Activated CD8-positive, alpha-beta memory T cell treated with anti-CD3 and anti-CD28 coated beads, Interleukin-2, amount 10 ng/mL, durations not matched to agents 7 days and 5 days (primary cell): Measurements from ENCODE around the gene ZXDC. TPM values are rescaled to one million over a fixed set of nuclear protein-coding genes. Genes with fewer than 3 reads are reported as not detected.

Source experiments
- ATAC-seq: fragments of 150-1000 bp; cut with Tn5 transposase; one replicate; pipeline ENCODE4 v1.10.0; 2021; ENCODE audit warnings: moderate library complexity
- CTCF ChIA-PET: fragments of 350-600 bp; sonication (Branson Sonifier 250); formaldehyde crosslinking; loops from one replicate; lab custom pipeline; 2021; ENCODE audit warnings: antibody characterized with exemption; lab: Charles Lee
- DNase-seq: peaks from one replicate; pipeline ENCODE4 v3.0.0-alpha.2; 2020
- H3K27ac Mint-ChIP-seq: one replicate; pipeline ENCODE4 v1.8.0; 2021; ENCODE audit warnings: mild to moderate bottlenecking, mixed read lengths
- H3K27me3 Mint-ChIP-seq: one replicate; pipeline ENCODE4 v1.8.0; 2021; ENCODE audit warnings: mixed read lengths
- H3K36me3 Mint-ChIP-seq: one replicate; pipeline ENCODE4 v1.8.0; 2021; ENCODE audit warnings: mild to moderate bottlenecking, mixed read lengths
- H3K4me1 Mint-ChIP-seq: one replicate; pipeline ENCODE4 v1.8.0; 2021; ENCODE audit warnings: mixed read lengths
- H3K4me3 Mint-ChIP-seq: one replicate; pipeline ENCODE4 v1.8.0; 2021; ENCODE audit warnings: mild to moderate bottlenecking, moderate library complexity, mixed read lengths
- H3K9me3 Mint-ChIP-seq: one replicate; pipeline ENCODE4 v1.8.0; 2022; ENCODE audit warnings: low read depth, mixed read lengths
- total RNA-seq, 2 experiments: library from RNA; stranded (reverse); gene quantifications; one replicate each; pipeline ENCODE4 v1.2.3, GENCODE V29; 2021

The ZXDC gene
- total RNA-seq, 2 experiments from 2014 or later: 21.5 to 22.7 TPM

DNA sequence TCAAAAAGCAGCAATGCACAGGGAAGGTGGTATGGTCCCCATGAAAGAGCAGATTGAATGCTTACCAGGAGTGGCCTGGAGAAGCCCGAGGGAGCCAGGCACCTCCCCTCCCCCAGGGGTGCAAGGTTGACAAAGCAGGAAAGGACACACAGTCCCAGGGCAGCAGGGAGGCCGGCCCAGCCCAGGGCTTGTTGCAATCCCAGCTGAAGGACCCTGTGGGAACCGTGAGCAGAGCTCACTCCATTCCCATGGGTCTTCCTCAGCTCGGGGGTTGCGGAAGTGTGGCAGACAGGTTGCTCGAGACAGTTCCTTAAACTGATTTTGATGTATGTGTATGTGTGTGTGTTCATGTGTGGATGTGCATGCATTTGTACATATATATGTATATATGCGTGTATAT is 26.0 kb upstream of the ZXDC start:
- ATAC-seq: no peak
- CTCF ChIA-PET: no interaction called here
- Mint-ChIP-seq H3K36me3 (no peaks in the 10 kb centered on the region), H3K4me1 (peaks cover 4% of the 10 kb centered on the region), H3K9me3 (no peaks in the 10 kb centered on the region), H3K27me3 (no peaks in the 10 kb centered on the region), H3K4me3 (no peak overlapping the region), H3K27ac (no peak overlapping the region)
- DNase-seq: no peak

DNA sequence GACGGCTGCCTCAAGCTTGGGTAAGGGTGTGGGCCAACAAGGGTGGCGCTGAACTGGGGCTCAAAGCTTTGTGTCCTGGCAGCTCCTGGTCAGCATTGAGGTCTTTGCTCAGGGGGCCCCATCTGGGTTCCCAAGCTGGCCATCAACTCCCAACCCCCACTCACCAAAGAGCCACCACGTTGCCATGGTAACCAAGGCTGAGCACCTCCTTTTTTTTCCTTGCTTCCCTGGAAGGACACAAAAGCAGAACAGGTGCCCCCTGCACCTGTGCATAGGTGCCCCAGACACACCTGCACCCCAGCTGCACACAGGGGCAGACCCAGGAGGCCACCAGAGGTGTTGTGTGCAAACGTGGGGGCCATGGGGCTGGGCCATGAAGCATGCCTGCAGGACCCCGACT is 25.4 kb upstream of the ZXDC start:
- Mint-ChIP-seq H3K27ac (no peak overlapping the region), H3K4me3 (no peak overlapping the region), H3K36me3 (no peaks in the 10 kb centered on the region), H3K4me1 (peaks cover 4% of the 10 kb centered on the region), H3K9me3 (no peaks in the 10 kb centered on the region), H3K27me3 (no peaks in the 10 kb centered on the region)
- DNase-seq: no peak
- CTCF ChIA-PET: no interaction called here
- no peak for ATAC-seq

DNA sequence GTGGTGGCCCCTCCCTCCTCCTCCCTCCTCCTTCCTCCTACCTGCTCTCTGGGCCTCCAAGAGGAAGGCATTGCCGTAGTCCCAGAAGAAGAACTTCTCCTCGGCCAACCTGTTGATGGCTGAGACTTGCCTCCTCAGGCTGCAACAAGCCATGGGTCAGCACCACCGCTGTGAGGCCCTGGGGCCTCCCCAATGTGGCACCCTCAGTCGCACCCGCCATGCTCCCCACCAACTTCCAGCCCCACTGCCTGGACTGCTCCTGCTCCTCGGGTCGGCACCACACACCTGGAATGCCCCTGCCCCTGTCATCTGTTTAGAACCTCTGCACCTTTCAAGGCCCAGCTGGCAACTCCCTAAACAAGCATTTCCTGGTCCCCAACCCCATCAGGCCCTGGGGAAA is 24.3 kb upstream of the ZXDC start:
- Mint-ChIP-seq H3K36me3 (no peaks in the 10 kb centered on the region), H3K27ac (no peak overlapping the region), H3K27me3 (no peaks in the 10 kb centered on the region), H3K9me3 (no peaks in the 10 kb centered on the region), H3K4me1 (peaks cover 4% of the 10 kb centered on the region), H3K4me3 (no peak overlapping the region)
- CTCF ChIA-PET: no interaction called here
- no peak for ATAC-seq
- no peak for DNase-seq

DNA sequence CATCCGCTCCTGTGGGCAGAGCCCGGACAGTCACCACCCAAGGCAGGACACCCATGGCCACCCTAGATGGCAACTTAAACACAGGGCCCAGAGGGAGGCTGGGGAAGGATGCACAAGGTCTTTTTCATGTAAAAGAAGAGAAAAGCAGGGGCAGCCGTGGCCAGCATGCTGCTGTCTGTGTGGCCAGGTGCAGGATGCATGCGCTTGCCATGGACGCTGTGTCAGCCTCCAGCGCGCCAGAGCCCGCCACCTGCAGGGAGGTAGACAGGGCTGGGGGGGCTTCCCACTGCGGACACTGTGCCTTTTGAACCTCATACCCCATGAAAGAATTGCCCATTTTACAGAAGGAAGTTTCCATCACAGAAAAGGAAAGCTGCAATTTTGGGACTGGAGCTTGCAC is 23.7 kb upstream of the ZXDC start:
- Mint-ChIP-seq H3K4me1 (peaks cover 5% of the 10 kb centered on the region), H3K36me3 (no peaks in the 10 kb centered on the region), H3K27ac (no peak overlapping the region), H3K4me3 (no peak overlapping the region), H3K27me3 (no peaks in the 10 kb centered on the region), H3K9me3 (no peaks in the 10 kb centered on the region)
- DNase-seq: no peak
- CTCF ChIA-PET: no interaction called here
- ATAC-seq: no peak

- DNase-seq (no peak), ATAC-seq (no peak)
- no peak overlapping the region for H3K27ac Mint-ChIP-seq
These were observed 23.2 kb upstream of the ZXDC start for GRCh38 chr3:126498929-126499328.

DNA sequence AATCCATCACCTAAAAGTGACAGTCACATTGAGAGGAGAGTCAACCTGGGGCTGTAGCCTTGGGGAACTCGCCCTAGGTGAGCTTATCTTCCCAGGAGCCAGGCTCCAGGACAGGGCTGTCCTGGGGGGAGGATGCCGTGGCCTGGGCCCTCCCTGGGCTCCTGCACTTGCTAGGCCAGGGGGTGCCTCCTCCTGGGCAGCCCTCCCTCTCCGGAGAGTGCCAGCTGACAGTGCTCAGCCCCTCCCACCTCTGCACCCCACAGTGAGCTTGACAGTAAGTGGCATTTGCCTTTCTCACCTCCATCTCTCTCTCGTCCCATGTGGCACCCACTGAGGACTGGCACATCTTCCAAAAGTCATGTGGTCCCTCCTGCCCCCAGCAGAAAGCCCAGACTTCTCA is 22.8 kb upstream of the ZXDC start:
- no peaks in the 10 kb centered on the region for H3K9me3 Mint-ChIP-seq
- H3K27me3 Mint-ChIP-seq: no peaks in the 10 kb centered on the region
- DNase-seq (no peak), ATAC-seq (no peak)
- no peak overlapping the region for H3K27ac Mint-ChIP-seq
- CTCF ChIA-PET: no interaction called here
- no peaks in the 10 kb centered on the region for H3K36me3 Mint-ChIP-seq
- peaks cover 11% of the 10 kb centered on the region for H3K4me1 Mint-ChIP-seq
- H3K4me3 Mint-ChIP-seq: no peak overlapping the region

More at GRCh38 chr3:126498929-126499328, 23.2 kb upstream of the ZXDC start:
- no peak overlapping the region for H3K4me3 Mint-ChIP-seq
- CTCF ChIA-PET: no interaction called here
- no peaks in the 10 kb centered on the region for H3K36me3 Mint-ChIP-seq
- no peaks in the 10 kb centered on the region for H3K27me3 Mint-ChIP-seq
- H3K4me1 Mint-ChIP-seq: peaks cover 8% of the 10 kb centered on the region
- no peaks in the 10 kb centered on the region for H3K9me3 Mint-ChIP-seq

DNA sequence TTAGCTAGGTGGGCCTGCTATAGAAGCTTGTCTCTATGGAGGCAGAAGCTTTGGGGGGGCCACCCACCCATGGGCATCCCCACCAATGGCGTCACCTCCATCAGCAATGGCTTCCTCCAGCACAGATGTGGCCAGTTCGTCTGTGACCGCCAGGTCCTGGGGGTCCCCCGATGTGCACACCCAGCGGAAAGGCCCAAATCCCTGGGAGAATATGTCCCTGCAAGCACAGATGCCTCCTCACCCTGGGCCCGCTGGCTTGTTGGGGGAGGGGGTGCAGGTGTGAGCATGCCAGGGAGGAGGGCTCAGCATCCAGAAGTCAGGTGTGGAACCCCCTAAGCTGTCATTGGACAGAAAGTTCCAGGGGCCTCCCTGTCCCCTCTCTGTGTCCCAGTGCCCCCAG is 22.3 kb upstream of the ZXDC start:
- Mint-ChIP-seq H3K27ac (no peak overlapping the region), H3K27me3 (no peaks in the 10 kb centered on the region), H3K4me1 (peaks cover 16% of the 10 kb centered on the region), H3K4me3 (no peak overlapping the region), H3K9me3 (no peaks in the 10 kb centered on the region), H3K36me3 (no peaks in the 10 kb centered on the region)
- DNase-seq: no peak
- CTCF ChIA-PET: no interaction called here
- ATAC-seq: no peak

GRCh38 chr3:126496894-126497850 is 21.5 kb upstream of the ZXDC start:
- no peaks in the 10 kb centered on the region for H3K27me3 Mint-ChIP-seq
- H3K36me3 Mint-ChIP-seq: no peaks in the 10 kb centered on the region
- H3K4me3 Mint-ChIP-seq: no peak overlapping the region
- peaks cover 17% of the 10 kb centered on the region for H3K4me1 Mint-ChIP-seq
- H3K9me3 Mint-ChIP-seq: no peaks in the 10 kb centered on the region
- CTCF ChIA-PET: no interaction called here
- peak overlapping the region; percentile 27 for H3K27ac Mint-ChIP-seq
- ATAC-seq (no peak), DNase-seq (no peak)

- no peak overlapping the region for H3K4me3 Mint-ChIP-seq
- H3K36me3 Mint-ChIP-seq: no peaks in the 10 kb centered on the region
- ATAC-seq (no peak), DNase-seq (no peak)
- H3K9me3 Mint-ChIP-seq: no peaks in the 10 kb centered on the region
- peaks cover 17% of the 10 kb centered on the region for H3K4me1 Mint-ChIP-seq
- CTCF ChIA-PET: no interaction called here
- H3K27me3 Mint-ChIP-seq: no peaks in the 10 kb centered on the region
- no peak overlapping the region for H3K27ac Mint-ChIP-seq
These were observed 20.1 kb upstream of the ZXDC start for GRCh38 chr3:126495786-126496185.

DNA sequence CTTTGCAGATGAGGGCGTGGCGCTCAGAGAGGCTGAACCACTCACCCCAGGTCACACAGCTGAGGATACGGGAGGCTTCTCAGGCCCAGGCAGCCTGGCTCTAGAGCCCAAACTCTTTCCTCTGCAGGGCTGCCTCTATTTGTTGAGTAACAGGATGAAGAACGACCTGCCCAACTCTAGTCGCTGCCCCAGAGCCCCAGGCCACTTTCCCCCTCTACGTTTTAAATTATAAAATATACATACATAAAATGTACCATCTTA is 19.2 kb upstream of the ZXDC start:
- Mint-ChIP-seq H3K4me3 (no peak overlapping the region), H3K36me3 (no peaks in the 10 kb centered on the region), H3K9me3 (no peaks in the 10 kb centered on the region), H3K4me1 (peaks cover 17% of the 10 kb centered on the region), H3K27ac (no peak overlapping the region), H3K27me3 (no peaks in the 10 kb centered on the region)
- CTCF ChIA-PET: no interaction called here
- no peak for ATAC-seq
- DNase-seq: no peak

DNA sequence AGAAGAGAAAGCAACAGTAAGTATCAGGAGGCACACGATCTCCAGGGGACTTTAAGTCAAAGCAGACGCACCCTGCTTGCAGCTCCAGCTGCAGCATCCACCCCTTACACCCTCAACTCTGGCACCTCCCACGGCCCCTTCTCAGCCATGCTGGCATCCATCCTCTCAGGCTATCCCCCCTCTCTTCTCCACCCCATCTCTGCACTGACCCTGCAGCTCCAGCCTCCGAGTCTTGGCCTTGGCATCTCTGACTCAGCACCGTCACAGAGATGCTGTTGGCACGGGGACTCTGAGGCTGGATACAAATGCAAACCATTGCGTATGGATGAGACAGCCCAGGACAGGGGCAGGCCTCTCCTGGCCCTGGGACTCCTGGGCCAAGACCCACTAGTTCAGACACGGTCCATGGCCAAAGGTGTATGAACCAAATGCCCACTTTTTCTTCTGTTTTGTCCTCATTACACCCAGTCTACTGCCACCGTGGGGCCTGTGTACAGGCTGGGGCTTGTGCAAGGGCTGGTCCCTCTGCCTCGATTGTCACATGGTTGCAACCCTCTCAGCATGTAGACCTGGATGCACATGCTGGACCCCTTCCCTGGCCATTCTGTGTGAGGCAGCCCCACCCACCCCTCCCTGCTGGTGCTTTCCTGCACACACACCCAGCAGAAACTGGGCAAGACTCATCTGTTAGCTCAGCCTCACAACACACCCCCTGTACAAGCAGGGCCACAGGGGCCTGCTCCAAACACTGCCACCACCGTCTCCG is 18.7 kb upstream of the ZXDC start:
- no peak overlapping the region for H3K4me3 Mint-ChIP-seq
- no peak overlapping the region for H3K27ac Mint-ChIP-seq
- DNase-seq (no peak), ATAC-seq (no peak)
- no peaks in the 10 kb centered on the region for H3K9me3 Mint-ChIP-seq
- peaks cover 17% of the 10 kb centered on the region for H3K4me1 Mint-ChIP-seq
- H3K27me3 Mint-ChIP-seq: no peaks in the 10 kb centered on the region
- CTCF ChIA-PET: interaction anchor here (1.2 kb wide), 1 partner anchor 18 kb away, joined by 3 read pairs; the partner anchor contains the start of gene ZXDC
- no peaks in the 10 kb centered on the region for H3K36me3 Mint-ChIP-seq

GRCh38 chr3:126493739-126494138 is 18.0 kb upstream of the ZXDC start:
- ATAC-seq: no peak
- no peak overlapping the region for H3K4me3 Mint-ChIP-seq
- CTCF ChIA-PET: interaction anchor here (1.2 kb wide), 1 partner anchor 18 kb away, joined by 3 read pairs; the partner anchor contains the start of gene ZXDC

DNA sequence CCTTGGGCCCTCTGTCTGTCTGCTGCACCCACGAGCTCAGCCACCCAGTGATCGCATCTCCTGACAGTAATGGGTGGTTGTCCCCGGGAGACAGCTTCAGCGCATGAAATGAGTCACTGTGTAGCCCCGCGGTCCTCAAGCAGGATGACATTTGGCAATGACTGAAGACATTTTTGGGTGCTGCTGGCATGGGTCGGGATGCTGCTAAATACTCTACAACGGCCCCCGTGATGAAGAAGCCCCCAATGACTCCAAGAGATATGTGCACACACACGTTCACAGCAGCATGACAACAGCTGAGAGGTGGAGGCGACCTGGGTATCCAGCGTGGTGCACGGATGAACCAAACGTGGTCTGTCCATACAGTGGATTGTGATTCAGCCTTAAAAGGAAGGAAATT is 17.4 kb upstream of the ZXDC start:
- H3K27ac Mint-ChIP-seq: no peak overlapping the region
- H3K4me1 Mint-ChIP-seq: peaks cover 17% of the 10 kb centered on the region
- H3K9me3 Mint-ChIP-seq: no peaks in the 10 kb centered on the region
- ATAC-seq (no peak), DNase-seq (no peak)
- H3K4me3 Mint-ChIP-seq: no peak overlapping the region
- no peaks in the 10 kb centered on the region for H3K27me3 Mint-ChIP-seq
- CTCF ChIA-PET: interaction anchor here (1.2 kb wide), 1 partner anchor 17 kb away, joined by 3 read pairs; the partner anchor contains the start of gene ZXDC
- no peaks in the 10 kb centered on the region for H3K36me3 Mint-ChIP-seq

More at GRCh38 chr3:126493739-126494138, 18.0 kb upstream of the ZXDC start:
- Mint-ChIP-seq H3K27me3 (no peaks in the 10 kb centered on the region), H3K4me1 (peaks cover 17% of the 10 kb centered on the region), H3K36me3 (no peaks in the 10 kb centered on the region), H3K9me3 (no peaks in the 10 kb centered on the region), H3K27ac (no peak overlapping the region)
- DNase-seq: no peak
